Keratinocyte (primary cell): ENCODE results near the gene IRF2BP2.

Experiments
- CTCF ChIP-seq, 3 experiments: IDR thresholded peaks in 1 of 3; conservative IDR thresholded peaks in 1 of 3; optimal IDR thresholded peaks in 1 of 3; 2 replicates in 2 of 3; 3 replicates in 1 of 3; pipeline versions ENCODE3 to v1.5.1; 2011; ENCODE audit warnings: low read length in 3 of 3, mild to moderate bottlenecking in 3 of 3, moderate library complexity in 2 of 3, control low read depth in 1 of 3, inconsistent platforms in 1 of 3; ENCODE audit not compliant: insufficient read depth in 2 of 3; ENCODE audit errors: extremely low read depth in 1 of 3
- EZH2 ChIP-seq: IDR thresholded peaks from one replicate; pipeline ENCODE4 v1.6.1; 2012; ENCODE audit warnings: inconsistent platforms, mild to moderate bottlenecking, low read length, moderate library complexity

- no peak for TF ChIP-seq CTCF (optimal IDR thresholded peaks at IDR 0.05 in 1 of 3, IDR thresholded peaks at IDR 0.05 in 1 of 3, conservative IDR thresholded peaks at IDR 0.05 in 1 of 3; ENCODE audit: extremely low read depth in 1 of 3, insufficient read depth in 2 of 3, low read length in 3 of 3)
- no peak for TF ChIP-seq EZH2
Measured at GRCh38 chr1:234605399-234605982, 4.5 kb downstream of the IRF2BP2 start.
